ENCODE measurements around the gene EXOC6B. TPM values are rescaled to one million over a fixed set of nuclear protein-coding genes. Genes with fewer than 3 reads are reported as not detected.

EXOC6B gene
- total RNA-seq, 2 experiments from 2014 or later = 6.2 to 8.3 TPM

DNA sequence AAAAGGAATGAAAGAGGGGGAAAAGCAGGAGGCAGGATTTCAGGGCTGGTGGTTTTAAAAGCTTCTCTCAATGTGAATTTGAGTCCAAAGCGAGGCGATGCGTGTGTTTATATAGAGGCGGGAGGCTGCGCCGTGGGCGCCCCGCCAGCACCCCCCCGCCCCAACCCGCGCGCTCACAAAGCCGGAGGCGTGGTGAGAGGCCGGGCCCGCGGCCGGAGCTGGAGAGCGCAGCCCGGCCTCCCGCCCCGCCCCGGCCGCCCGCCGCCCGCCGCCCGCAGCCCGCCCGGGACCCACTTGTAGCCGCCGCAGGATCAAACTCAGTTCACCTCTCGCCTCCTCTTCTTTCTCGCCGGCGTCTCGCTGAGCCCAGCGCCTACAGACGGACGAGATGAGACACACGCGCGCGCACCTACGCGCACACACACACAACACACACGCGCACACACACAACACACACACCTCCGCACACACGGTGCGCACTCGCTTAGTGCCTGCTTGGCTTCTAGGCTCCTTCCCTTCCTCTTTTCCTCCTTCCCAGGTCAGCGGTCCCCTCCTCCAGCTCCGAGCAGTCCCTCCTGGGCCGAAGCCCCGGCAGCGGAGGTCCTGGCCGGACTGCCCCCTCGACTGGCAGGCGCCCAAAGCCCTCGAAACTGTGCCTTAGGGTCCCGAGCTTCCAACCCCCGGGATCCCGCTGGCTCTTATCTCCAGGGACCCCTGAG, 676.8 kb downstream of the EXOC6B start:
- DNase-seq = peak; percentile 49
- H3K9me3 Mint-ChIP-seq = no peaks in the 10 kb centered on the region

DNA sequence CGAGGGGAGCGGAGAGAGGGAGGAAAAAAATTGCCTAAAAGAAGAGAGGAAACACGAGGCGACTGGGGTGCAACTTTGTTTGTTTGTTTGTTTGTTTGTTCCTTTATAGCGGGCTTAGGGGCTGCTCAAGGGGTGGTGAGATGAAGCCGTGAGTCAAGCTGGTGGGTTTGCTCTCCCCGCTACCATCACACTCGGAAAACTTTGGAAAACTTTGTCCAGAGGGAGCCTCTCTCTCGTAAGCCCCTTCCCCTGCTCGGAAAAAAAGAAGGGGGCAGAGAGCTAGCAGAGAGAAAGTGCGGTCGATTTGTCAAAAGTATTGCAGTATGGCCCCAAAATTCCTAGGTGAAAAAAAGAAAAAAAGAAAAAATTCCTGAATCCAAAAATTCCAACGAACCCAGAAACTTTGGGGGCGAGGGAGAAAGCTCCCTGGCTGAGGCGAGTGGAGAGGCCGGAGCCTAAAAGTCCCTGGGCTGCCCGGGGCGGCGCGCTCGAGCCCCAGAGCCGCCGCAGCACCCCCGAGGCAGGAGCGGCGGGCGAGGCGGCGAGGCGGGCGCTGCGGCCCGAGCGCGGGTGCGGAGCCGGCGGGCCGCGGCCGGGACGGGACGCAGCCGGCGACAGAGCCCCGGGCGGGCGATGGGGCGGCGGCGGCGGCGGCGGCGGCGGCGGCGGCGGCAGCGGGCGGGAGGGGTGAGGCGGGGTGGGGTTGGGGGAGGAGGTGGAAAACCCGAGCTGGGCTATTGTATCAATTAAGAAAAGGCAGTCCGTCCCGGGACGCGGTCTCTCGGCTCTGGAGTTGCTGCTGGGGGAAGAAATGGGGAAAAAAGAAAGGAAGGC, 677.6 kb downstream of the EXOC6B start:
- Mint-ChIP-seq H3K27me3 (peaks cover 65% of the 10 kb centered on the region), H3K27ac (no peak overlapping the region), H3K4me1 (ENCODE audit: low read depth) (peaks cover 40% of the 10 kb centered on the region), H3K4me3 (peak overlapping the region; percentile 66), H3K9me3 (no peaks in the 10 kb centered on the region), H3K36me3 (ENCODE audit: low read depth) (no peaks in the 10 kb centered on the region)
- ATAC-seq (no peak), DNase-seq (no peak)
- CTCF ChIA-PET = interaction anchor here (0.6 to 0.9 kb wide), 3 partner anchors 227 to 599 kb away, joined by 3 read pairs; no protein-coding TSS in a partner anchor
- POLR2A ChIA-PET = interaction anchor here (0.8 kb wide), 1 partner anchor 13 kb away, joined by 3 read pairs; no protein-coding TSS in a partner anchor
- TF ChIP-seq, protein P1, sequence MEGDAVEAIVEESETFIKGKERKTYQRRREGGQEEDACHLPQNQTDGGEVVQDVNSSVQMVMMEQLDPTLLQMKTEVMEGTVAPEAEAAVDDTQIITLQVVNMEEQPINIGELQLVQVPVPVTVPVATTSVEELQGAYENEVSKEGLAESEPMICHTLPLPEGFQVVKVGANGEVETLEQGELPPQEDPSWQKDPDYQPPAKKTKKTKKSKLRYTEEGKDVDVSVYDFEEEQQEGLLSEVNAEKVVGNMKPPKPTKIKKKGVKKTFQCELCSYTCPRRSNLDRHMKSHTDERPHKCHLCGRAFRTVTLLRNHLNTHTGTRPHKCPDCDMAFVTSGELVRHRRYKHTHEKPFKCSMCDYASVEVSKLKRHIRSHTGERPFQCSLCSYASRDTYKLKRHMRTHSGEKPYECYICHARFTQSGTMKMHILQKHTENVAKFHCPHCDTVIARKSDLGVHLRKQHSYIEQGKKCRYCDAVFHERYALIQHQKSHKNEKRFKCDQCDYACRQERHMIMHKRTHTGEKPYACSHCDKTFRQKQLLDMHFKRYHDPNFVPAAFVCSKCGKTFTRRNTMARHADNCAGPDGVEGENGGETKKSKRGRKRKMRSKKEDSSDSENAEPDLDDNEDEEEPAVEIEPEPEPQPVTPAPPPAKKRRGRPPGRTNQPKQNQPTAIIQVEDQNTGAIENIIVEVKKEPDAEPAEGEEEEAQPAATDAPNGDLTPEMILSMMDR (IDR thresholded peaks at IDR 0.05) = no peak
- intact Hi-C loops (cut with micrococcal nuclease) = no loop called here

More for the DNA sequence above, 676.8 kb downstream of the EXOC6B start:
- peak; percentile 15 for ATAC-seq
- intact Hi-C loops (cut with micrococcal nuclease) = no loop called here
- peaks cover 36% of the 10 kb centered on the region for H3K4me1 Mint-ChIP-seq (ENCODE audit: low read depth)
- ChIA-PET POLR2A (no interaction called here), CTCF (interaction anchor here (0.6 to 2.3 kb wide), 4 partner anchors 228 to 600 kb away, joined by 3 to 9 read pairs (median 3); no protein-coding TSS in a partner anchor)
- peaks cover 58% of the 10 kb centered on the region for H3K27me3 Mint-ChIP-seq
- TF ChIP-seq, protein P1 (IDR thresholded peaks at IDR 0.05) = no peak
- no peaks in the 10 kb centered on the region for H3K36me3 Mint-ChIP-seq (ENCODE audit: low read depth)
- peak overlapping the region; percentile 66 for H3K4me3 Mint-ChIP-seq
- no peak overlapping the region for H3K27ac Mint-ChIP-seq

- ChIA-PET CTCF (interaction anchor here (0.7 kb wide), 1 partner anchor 224 kb away, joined by 3 read pairs; no protein-coding TSS in a partner anchor), POLR2A (no interaction called here)
- intact Hi-C loops (cut with micrococcal nuclease) = no loop called here
- H3K27ac Mint-ChIP-seq = no peak within 1 kb of the TSS
- peaks cover 67% of the 10 kb centered on the region for H3K27me3 Mint-ChIP-seq
- no peaks in the 10 kb centered on the region for H3K36me3 Mint-ChIP-seq (ENCODE audit: low read depth)
- H3K9me3 Mint-ChIP-seq = no peaks in the 10 kb centered on the region
- ATAC-seq (no peak), DNase-seq (no peak)
- TF ChIP-seq, protein P1 (IDR thresholded peaks at IDR 0.05) = no peak
- H3K4me3 Mint-ChIP-seq = peak within 1 kb of the TSS; percentile 66
- H3K4me1 Mint-ChIP-seq (ENCODE audit: low read depth) = peaks cover 40% of the 10 kb centered on the region
These were observed 678.4 kb downstream of the EXOC6B start, which contains the start of gene CYP26B1 for GRCh38 chr2:72147303-72147971. Gene CYP26B1 (minus strand): TSS chr2:72147862. CDS start chr2:72147834, 28 bp downstream.

- TF ChIP-seq, protein P1 (IDR thresholded peaks at IDR 0.05) = no peak
- Mint-ChIP-seq H3K4me3 (peak overlapping the region; percentile 14), H3K9me3 (no peaks in the 10 kb centered on the region), H3K36me3 (ENCODE audit: low read depth) (no peaks in the 10 kb centered on the region), H3K27ac (no peak overlapping the region), H3K4me1 (ENCODE audit: low read depth) (peaks cover 40% of the 10 kb centered on the region), H3K27me3 (peaks cover 67% of the 10 kb centered on the region)
- intact Hi-C loops (cut with micrococcal nuclease) = no loop called here
- POLR2A ChIA-PET = no interaction called here
- DNase-seq (no peak), ATAC-seq (no peak)
- CTCF ChIA-PET = interaction anchor here (0.7 kb wide), 1 partner anchor 223 kb away, joined by 3 read pairs; no protein-coding TSS in a partner anchor
These were observed 679.2 kb downstream of the EXOC6B start for GRCh38 chr2:72146347-72147302.

Data from activated CD8-positive, alpha-beta T cell treated with anti-CD3 and anti-CD28 coated beads for 36 hours (primary cell).